HG03025 (cell line): ENCODE data around the gene NPSR1.

Experiments used
- ATAC-seq: cut with Tn5 transposase; IDR thresholded peaks from one replicate; pipeline ENCODE4 v1.9.1; 2021; ENCODE audit warnings: mild to moderate bottlenecking, moderate library complexity; ENCODE audit not compliant: unreplicated experiment, low FRiP score

Gene NPSR1

DNA sequence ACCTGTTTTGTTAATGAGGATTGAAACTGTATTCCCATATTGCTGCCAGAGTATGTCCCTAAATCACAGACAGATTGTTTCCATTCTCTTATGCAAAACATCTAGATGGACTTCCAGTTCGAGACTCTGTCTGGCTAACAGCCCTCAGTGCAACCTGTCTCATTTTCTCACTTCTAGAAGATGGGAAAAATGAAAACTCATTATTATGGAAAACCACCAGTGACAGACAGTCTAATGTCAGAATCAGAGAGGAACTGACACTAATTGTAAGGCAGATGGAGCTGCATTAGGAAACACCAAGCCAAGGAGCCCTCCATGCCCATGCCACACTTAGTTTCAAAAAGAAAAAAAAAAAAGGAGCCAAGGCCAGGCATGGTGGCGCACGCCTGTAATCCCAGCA, 61.6 kb downstream of the NPSR1 start:
- no peak for ATAC-seq

DNA sequence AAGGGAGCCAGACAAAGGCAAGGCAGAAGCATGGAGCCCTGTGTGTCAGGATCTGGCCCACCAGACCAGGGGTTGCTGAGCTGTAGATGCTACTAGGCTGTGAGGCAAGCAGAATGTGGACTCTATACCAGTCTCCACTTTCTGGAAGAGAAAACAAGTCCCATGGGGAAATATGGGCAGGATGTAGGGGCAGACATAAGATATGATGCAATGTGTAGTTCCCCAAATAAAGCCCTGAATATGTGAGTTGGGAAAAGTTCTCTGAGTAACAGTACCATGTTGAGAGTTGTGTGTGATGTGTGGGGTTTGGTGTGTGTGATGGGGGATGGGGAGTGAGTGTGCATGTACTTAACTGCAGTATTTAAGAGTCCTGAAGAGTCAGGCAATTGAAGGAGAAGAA, 62.3 kb downstream of the NPSR1 start:
- no peak for ATAC-seq

DNA sequence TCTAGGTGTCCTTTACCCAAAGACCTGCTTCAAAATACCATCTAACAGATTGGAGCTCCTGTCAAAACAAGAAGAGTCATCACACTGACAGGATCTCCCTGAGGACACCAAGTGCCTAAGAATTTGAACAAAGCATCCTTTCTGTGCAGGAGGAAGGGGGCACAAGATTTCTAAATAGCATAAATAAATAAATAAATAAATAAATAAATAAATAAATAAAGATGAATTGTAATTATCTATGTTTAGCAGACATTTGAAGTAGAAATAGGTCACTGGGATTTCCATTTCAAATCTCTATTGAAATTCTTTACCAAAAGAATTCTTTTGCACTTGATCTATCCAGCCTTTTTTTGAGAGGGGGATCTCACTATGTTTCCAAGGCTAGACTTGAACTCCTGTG, 65.3 kb downstream of the NPSR1 start:
- no peak for ATAC-seq

DNA sequence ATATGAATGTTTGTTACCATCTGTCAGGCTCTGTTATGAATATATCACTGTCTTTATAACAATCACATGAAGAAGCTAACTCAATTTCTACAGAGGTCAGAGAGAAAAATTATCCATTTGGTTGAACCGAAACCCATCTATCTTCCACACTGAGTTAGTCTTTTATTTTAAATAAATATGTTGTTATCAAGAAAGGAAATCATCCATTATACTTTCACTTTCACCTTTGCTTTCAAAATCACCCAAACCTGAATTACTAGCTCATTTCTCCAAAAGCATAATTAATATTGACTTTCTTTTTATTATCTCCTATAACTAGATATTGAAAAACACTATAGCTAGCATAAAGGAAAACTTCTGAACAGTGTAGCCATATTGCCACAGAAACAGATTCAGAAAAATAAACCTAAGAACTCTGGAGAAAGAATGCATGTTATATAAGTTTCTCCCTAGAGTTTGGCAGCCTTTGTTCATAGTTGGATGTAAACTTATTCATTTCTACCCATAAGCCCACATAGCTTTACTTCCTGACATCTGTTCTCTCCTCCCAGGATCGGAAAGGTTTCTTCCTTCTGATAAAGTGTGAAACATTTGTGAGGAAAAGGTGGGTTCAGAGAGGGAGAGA, 66.0 kb downstream of the NPSR1 start:
- ATAC-seq: no peak

DNA sequence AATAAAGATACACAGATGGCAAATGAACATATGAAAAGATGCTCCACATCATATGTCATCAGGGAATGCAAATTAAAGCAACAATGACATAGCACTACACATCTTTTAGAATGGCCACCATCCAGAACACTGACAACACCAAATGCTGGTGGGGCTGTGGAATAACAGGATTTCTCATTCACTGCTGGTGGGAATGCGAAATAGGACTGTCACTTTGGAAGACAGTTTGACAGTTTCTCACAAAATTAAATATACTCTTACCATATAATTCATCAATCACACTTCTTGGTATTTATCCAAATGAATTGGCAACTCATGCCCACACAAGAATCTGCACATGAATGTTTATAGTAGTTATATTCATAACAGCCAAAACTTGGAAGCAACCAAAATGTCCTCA, 68.2 kb downstream of the NPSR1 start:
- no peak for ATAC-seq

DNA sequence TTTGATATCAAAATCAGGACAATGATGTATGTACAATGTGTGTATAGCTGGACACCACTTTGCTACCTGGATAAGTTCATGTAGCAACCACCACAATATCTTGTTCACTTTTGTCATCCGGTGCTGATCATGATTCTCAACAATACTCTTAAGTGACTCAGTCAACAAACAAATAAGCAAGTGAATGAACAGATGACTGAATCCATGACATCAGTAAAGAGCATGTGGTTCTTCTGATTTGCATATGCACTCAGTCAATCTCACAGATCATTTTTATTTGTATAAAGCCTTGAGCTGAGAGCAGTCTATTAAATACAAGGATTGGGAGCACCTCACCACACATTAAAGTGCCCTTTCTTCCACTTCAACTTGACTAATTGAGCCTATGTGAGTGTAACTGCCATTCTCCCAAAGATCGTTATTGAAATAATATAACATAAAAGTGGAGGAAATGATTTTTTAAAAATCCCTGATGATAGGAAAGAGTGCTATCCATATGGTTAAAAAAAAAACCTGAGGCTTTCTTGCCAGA, 69.5 kb downstream of the NPSR1 start:
- no peak for ATAC-seq

DNA sequence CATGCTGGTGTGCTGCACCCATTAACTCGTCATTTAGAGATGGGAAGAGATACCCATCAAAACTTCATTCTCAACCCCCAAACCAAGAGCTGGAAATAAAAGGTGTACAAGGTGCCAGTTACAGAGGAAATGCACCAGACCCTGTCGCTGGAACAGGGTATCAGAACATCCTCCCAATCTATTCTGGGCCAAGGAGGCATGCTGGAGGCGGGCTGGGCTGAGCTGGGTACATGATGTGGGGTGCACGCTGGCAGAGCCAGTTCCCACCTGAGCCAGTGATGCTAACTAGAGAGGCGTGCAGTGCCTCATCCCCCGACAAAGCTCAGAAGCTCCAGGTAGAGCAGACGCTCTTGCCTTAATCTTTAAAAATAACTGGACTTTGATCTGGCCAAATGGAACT, 70.1 kb downstream of the NPSR1 start:
- ATAC-seq: no peak

DNA sequence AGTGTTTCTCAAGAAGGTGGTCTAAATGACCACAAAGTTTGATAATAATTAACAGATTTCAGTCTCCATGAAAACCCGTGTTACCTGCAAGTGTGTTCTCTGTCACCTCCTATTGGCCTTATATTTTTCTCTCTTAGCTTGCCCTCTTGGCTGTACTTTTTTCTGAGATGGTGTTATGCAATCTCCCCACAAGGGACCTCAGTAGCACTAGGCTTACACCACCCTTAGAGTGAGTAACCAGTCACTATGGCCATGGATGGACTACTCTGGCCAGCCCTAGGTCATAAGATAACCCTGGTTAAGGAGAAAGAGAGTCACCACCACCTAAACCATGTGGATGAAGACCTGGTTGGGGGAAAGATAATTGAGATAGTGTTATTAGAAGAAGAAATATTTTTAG, 76.8 kb downstream of the NPSR1 start:
- ATAC-seq: no peak

DNA sequence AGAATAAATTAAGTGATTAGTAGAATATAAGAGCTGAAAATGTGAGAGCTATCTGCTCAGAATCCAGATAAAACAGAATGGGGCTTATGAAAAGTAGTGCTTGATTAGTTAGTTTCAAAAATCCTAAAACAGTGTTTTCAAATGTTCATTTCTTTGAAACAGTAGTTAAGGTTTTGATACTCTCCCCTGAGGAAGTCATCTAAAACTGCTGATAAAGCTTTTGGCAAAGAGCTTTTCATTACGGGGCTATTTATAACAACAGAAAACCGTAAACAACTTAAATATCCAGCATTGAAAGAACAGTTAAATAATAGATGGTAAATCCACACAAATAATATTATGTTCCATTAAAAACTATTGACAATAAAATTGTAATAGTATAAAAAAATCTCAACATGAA, 77.5 kb downstream of the NPSR1 start:
- ATAC-seq: no peak

DNA sequence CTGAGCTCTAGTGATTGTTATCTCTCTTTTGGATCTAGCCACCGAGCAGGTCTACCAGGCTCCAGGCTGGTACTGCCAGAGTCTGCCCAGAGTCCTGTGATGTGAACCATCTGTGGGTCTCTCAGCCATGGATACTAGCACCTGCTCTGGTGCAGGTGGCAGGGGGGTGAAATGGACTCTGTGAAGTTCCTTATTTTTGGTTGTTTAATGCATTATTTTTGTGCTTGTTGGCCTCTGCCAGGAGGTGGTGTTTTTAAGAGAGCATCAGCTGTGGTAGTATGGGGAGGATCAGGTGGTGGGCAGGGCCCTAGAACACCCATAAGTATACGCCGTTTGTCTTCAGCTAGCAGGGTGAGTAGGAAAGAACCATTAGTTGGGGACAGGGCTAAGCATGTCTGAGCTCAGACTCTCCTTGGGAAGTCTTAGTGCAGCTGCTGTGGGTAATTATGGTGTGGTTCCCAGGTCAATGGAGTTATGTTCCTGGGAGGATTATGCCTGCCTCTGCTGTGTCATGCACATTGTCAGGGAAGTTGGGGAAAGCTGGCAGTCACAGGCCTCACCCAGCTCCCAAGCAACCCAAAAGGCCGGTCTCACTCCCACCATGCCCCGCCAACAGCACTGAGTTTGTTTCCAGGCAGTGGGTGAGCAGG, 81.8 kb downstream of the NPSR1 start:
- no peak for ATAC-seq

DNA sequence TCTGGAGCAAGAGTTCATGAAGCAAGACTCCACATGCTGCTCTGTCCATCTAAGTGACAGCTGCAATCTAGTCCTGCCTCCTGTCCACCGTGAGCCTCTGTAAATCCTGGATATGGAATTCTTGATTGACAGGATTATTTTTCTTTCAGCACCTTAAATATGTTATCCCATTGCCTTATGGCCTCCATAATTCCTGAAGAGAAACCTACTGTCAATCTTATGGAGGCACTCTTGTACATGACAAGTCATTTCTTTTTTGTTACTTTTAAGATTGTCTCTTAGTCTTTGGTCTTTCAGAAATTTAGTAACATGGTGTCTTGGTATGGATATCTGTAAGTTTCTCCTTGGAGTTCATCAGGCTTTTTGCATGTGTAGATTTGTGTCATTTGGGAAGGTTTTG, 82.8 kb downstream of the NPSR1 start:
- ATAC-seq: no peak

DNA sequence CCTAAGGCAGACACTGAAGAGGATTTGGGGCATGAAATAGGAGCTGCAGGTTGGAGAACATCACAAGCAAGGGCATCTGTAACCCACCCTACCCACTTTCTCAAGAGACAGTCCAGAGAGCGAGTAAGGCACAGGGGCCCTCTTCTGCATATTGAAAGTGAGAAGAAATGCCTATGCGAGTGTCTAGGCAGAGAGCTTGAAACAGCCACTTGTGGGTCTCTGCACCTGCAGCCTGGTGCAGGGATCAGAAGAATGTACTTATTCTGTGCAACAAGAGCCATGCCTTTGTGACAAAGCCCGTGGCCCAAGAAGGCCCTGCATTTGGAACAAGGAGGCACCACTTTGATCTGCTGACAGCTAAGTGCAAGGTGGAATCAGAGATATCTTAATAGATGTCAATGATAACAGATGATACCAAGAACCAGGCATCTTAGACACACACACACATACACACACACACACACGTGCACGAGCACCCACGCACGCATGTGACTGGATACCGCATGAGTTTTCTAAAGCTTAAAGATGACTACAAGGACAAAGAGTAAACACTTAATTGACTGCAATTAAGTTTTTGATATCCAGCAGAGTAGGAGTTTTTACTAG, 89.3 kb downstream of the NPSR1 start:
- no peak for ATAC-seq

DNA sequence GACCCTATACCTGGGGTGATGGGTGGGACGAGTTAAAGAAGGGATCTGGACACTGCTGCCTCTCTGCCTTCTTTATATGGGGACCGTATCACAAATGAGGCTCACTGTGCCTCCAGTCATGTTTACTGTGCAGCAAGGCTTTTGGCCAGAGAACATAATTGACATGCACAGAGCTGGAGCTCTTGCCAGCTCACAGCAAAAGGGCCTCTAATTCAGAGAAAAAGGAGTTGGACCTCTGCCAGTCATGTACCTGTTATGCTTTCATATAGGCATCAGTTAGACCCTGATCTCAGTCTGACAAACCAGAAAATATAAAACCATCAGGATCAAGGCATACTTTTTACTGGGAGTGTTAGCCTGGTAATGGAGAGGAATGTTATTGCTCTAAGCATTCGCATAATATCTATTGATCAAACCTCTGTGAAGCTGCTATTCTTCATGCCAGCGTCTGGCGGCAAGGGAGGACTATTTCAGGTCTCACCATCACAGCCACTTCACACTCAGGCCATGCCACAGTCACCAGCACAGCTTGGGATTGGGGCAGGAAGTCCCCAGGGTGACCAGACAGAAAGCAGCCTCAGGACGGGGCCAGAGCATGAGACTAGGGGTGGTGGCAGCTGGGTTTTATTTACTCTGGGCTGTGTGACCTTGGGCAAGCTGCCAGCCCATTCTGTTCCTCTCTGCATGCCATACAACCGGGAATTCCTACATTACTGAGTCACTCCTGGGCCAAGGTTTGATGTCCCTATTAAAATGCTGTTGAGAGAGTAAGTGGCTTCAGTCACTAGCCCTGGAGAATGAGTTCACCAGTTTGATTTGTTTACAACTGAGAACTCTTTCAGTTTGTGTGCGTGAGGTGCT, 90.1 kb downstream of the NPSR1 start:
- ATAC-seq: no peak

DNA sequence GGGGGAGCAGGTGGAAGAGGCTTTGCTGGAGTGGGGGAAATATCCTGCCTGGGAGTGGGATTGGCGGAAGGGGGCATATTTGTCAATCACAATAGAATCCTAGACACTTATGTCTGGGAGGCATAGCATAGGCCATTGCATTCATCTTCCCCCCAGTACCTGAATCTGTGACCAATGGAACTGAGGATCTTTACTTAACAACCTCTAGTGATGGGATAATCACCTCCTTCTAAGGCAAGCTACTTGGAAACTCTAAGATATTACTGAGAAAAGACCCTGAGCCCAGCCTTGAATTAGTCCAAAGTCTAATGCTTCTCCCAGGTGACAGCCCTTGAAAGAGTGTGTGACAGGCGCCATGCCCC, 90.7 kb downstream of the NPSR1 start:
- no peak for ATAC-seq

DNA sequence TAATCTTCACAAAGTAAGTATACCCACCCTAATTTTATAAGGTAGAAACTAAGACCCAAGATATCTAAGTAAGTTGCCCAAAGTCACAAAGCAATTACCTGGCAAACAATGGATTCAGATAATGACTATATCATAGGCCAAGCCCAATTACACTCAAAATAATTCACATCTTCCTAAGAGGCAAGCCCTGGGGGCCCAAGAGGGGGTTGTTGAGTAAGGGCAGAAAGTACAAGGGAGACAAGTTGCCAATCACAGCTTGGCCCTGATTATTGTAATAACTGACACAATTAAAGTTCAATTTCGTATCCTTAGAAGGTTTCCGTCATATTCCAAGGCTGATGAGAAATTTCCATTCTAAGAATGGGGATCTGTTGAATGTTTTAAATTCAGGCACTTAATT, 91.4 kb downstream of the NPSR1 start:
- no peak for ATAC-seq

DNA sequence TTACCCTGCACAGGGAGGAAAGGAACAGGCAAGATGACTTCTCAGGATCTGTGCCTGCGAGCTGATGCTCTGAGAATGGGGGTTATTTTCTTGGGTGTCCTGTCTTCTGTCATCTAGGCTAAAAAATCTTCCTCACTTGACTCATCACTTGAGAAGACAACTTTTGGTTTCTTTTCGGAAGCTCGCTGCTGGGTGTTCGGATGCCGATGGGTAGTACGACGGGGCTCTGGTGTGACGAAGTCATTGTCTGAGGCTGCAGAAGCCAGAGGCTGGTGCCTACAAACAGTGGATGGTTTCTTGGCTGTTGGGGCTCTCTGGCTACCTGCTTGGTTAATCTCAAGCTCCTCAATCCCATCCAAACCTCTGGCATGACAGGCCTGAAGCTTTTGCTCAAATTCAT, 92.2 kb downstream of the NPSR1 start:
- no peak for ATAC-seq

DNA sequence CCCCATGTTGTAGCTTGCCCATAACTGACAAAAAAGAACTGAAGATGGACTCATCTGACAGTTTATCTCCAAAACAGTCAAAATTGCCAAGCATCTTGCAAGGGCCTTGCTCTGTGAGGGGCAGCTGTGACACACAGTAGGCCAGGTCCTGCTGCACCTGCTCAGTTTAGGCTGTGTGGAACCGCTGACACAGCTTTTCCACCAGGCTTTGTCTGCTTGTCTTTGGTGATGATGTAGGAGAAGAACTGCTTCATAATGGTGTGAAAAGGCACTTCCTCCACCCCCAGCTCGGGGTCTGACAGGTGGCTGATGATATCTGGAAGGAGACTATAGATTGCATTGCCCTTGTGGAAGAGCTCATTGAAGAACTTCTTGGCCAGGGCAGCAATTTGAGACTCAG, 92.6 kb downstream of the NPSR1 start:
- ATAC-seq: no peak

DNA sequence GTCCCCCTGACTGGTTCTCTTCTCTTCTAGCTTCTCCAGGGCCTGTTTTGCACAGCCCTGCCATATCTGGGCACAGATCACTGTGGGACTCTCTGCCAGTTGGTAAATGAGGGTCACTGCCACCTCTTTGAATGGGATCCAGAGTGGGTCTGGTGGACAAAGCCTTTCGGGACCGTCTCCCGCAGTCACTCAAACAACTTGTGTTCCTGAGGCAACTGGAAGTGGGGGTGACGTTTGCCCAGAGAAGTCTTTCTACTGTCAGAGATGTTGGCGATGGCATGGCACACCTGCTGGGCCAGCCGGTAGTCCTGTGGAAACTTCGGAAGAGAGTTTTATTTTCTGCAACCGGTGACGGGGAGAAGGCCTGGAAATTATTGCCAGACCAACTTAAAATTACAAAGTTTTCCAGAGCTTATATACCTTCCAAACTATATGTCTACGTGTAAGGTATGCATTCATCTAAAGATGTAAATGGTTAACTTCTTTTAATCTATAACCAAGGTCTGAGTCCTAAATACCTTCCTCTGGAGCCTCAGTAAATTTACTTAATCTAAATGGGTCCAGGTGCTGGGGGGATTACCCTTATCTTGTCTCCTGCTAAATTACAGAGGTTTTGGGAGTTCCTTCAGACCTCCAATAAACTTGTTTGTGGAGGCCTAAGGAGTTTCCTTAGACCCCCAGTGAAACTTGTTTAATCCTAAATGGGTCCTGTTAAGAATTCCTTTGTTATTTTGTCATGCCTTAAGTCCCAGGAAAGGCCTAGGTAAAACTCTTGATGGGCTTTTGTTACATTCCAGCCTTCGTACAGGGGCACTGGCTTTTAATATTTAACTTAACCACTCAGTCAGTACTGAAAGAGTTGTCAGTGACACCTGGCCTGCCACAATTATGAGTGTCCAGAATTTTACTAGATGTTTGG, 94.0 kb downstream of the NPSR1 start:
- no peak for ATAC-seq

DNA sequence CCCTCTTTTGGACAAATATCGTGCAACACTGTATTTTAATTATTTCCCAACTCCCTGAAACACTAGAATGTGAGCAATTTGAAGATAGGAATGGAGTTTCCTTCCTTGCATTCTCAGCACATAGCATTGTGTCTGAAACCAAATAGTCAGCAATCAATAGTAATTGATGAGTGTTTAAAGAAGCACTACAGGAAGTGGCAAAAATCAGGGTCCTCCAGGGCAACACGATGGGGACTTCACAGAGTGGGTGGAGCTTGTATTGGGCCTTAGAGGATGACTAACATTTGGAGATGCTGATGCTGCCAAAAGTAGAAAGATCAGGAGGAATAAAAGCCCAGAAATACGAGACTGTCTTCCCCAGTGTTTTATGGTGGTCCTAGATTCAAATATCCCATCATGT, 94.9 kb downstream of the NPSR1 start:
- no peak for ATAC-seq

DNA sequence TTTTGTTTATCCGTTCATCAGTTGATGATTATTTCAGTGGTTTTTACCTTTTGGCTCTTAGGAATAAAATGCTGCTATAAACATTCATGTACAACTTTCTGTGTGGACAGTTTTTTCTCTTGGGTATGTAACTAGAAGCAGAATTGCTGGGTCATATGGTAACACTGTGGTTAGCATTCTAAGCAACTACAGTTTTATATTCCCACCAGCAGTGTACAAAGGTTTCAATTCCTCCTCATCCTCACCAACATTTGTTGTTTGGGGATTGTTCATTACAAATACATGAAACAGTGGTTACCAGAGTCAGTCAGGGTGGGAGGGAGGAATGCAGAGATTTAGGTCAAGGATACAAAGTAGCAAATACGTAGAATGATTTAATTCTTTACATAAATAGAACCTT, 97.0 kb downstream of the NPSR1 start:
- no peak for ATAC-seq
